Mesodermal cell (in vitro differentiated cells): ENCODE results near the gene FAM229B.
A peak's percentile ranks its signal among the peaks of the same experiment; 100 is the strongest.
"Not testable (repeated sequence)": the region's sequence is repeated elsewhere in the genome, so short reads cannot be mapped to it uniquely, and the experiment has no call there.

Experiments used
- H3K27ac ChIP-seq: 2 replicates; pipeline ENCODE4 v1.7.0; 2013; ENCODE audit warnings: mild to moderate bottlenecking, low read depth, low read length, moderate library complexity; ENCODE audit not compliant: severe bottlenecking
- H3K36me3 ChIP-seq: 2 replicates; pipeline ENCODE4 v1.7.1; 2013; ENCODE audit warnings: mild to moderate bottlenecking, low read length, moderate library complexity; ENCODE audit not compliant: control insufficient read depth, insufficient read depth
- H3K4me1 ChIP-seq: one replicate; pipeline ENCODE4 v1.7.1; 2013; ENCODE audit warnings: mild to moderate bottlenecking, low read length; ENCODE audit not compliant: insufficient read depth, control insufficient read depth, poor library complexity, severe bottlenecking
- H3K4me3 ChIP-seq: 2 replicates; pipeline ENCODE4 v1.7.0; 2013; ENCODE audit warnings: low read length, control low read depth, mild to moderate bottlenecking; ENCODE audit not compliant: insufficient read depth, poor library complexity, severe bottlenecking; ENCODE audit errors: extremely low read depth
- H3K9me3 ChIP-seq: 2 replicates; pipeline ENCODE4 v1.7.1; 2013; ENCODE audit warnings: mild to moderate bottlenecking, low read length, moderate library complexity; ENCODE audit not compliant: control insufficient read depth
- WGBS, 2 experiments: methylation state at CpG; one replicate each; pipeline ENCODE4 v1.1.5; 2013; ENCODE audit warnings: missing lambda C conversion rate in 2 of 2; ENCODE audit not compliant: insufficient coverage in 2 of 2; 5-methylcytosine and 5-hydroxymethylcytosine counted together

FAM229B gene

GRCh38 chr6:112065426-112065986 is 21.9 kb upstream of the FAM229B start:
- WGBS, 2 experiments = 100% methylated on average over 1 of the region's 6 CpGs; no CpG with 5 or more reads in 1 of the 2 experiments
- H3K36me3 ChIP-seq = no peaks in the 10 kb centered on the region
- no peaks in the 10 kb centered on the region for H3K9me3 ChIP-seq
- H3K27ac ChIP-seq = no peak overlapping the region
- no peak overlapping the region for H3K4me3 ChIP-seq
- H3K4me1 ChIP-seq = no peaks in the 10 kb centered on the region

DNA sequence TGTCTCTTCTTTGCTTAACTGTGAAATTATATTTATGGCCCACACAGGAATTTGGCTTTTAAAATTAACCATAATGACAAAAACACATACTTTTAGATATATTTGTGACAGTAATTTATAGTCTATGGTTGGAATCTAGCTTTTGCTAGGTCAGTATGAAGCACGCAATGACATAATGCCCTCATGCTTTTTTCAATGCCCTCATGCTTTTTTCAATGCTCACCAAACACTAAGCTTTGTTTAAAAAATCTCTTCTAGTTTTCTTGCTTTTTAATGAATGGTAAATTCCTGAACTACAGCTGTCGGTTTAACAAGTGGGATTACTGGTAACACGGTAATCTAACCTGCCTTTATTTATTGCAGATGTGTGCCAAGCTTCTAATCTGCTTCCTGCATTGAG is 20.8 kb upstream of the FAM229B start:
- H3K4me3 ChIP-seq = no peak overlapping the region
- H3K9me3 ChIP-seq = no peaks in the 10 kb centered on the region
- WGBS, 2 experiments = 83 to 100% methylated on average over 1 to 2 of the region's 3 CpGs
- H3K27ac ChIP-seq = no peak overlapping the region
- H3K4me1 ChIP-seq = no peaks in the 10 kb centered on the region
- H3K36me3 ChIP-seq = no peaks in the 10 kb centered on the region

DNA sequence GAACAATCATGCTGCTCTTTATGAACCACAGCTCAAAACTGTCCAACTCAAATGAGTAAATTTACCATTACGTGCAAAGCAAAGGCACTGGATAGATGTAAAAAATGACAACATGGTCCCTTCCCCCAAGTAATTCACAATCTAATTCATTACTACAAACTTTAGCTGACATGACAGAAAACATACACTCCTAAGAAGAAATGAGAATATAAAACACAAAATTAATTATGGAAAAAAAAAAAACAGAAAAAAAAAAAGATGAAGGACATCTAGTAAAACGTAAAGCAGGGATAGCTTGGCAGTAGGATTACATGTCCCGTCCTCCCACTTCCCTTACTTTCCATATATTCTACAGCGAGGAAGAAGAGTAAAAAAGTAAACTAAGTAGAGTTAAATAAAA is 5.8 kb upstream of the FAM229B start:
- H3K36me3 ChIP-seq = peaks cover 15% of the 10 kb centered on the region
- no peaks in the 10 kb centered on the region for H3K9me3 ChIP-seq
- no CpG with 5 or more reads among the region's 4 CpGs for WGBS, 2 experiments

GRCh38 chr6:112085286-112086065 is 1.9 kb upstream of the FAM229B start:
- H3K36me3 ChIP-seq = peaks cover 12% of the 10 kb centered on the region
- H3K4me3 ChIP-seq = no peak overlapping the region
- peaks cover 3% of the 10 kb centered on the region for H3K4me1 ChIP-seq
- 93 to 98% methylated on average over 4 to 6 of the region's 8 CpGs for WGBS, 2 experiments
- H3K27ac ChIP-seq = no peak overlapping the region
- H3K9me3 ChIP-seq = no peaks in the 10 kb centered on the region

More for the DNA sequence above, 5.8 kb upstream of the FAM229B start:
- Histone ChIP-seq H3K4me3 (no peak overlapping the region), H3K27ac (no peak overlapping the region), H3K4me1 (peaks cover 3% of the 10 kb centered on the region)

- Histone ChIP-seq H3K27ac (peak overlapping the region; percentile 78), H3K4me1 (peaks cover 3% of the 10 kb centered on the region), H3K4me3 (peak overlapping the region; percentile 81), H3K36me3 (peaks cover 11% of the 10 kb centered on the region), H3K9me3 (no peaks in the 10 kb centered on the region)
- WGBS, 2 experiments = 0% methylated on average over 3 to 6 of the region's 8 CpGs
These were observed 651 bp upstream of the FAM229B start for GRCh38 chr6:112086744-112087135.

DNA sequence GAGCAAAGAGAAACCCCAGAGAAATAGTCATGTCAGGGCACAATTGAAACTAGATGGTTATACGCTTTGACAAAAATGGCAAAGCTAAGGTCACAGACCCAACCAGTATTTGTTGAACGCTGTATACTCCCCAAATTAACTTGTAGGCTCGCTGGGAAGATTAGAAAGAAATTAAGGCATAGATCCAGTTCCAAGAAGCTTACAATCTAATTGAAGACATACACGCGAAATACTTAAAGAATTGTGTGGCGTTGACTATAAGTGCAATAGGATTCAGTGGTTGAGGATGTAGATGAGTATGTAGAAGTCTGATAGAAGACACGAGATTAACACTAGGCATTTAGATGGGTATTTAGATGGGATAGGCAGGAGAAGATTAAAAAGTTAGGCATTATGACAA is 525 bp downstream of the FAM229B start:
- Histone ChIP-seq H3K4me1 (peaks cover 3% of the 10 kb centered on the region), H3K9me3 (no peaks in the 10 kb centered on the region), H3K4me3 (peak overlapping the region; percentile 81), H3K27ac (peak overlapping the region; percentile 72), H3K36me3 (peaks cover 11% of the 10 kb centered on the region)
- 38 to 55% methylated on average over 5 to 6 of the region's 7 CpGs for WGBS, 2 experiments

DNA sequence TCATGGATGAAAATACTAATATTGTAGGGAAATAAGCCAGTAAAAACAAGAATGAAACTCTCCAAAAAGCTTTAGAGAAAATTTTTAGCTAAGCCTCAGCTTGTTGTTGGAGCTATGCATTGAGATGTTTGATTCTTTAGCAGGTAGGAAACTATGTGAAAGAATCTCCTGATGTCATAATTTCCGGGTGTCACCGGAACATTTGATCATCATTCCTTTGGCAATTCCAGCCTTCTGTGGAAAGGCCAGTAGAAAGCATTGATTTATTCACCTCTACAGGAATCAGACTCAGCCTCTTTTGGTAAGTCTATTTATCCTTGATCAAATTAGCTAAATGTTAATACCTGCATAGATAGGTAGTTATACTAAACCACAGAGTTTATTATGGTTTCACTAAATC is 9.5 kb downstream of the FAM229B start:
- Histone ChIP-seq H3K9me3 (no peaks in the 10 kb centered on the region), H3K4me3 (no peak overlapping the region), H3K27ac (no peak overlapping the region), H3K36me3 (no peaks in the 10 kb centered on the region), H3K4me1 (no peaks in the 10 kb centered on the region)
- 92 to 100% methylated on average over 2 of the region's 2 CpGs for WGBS, 2 experiments

DNA sequence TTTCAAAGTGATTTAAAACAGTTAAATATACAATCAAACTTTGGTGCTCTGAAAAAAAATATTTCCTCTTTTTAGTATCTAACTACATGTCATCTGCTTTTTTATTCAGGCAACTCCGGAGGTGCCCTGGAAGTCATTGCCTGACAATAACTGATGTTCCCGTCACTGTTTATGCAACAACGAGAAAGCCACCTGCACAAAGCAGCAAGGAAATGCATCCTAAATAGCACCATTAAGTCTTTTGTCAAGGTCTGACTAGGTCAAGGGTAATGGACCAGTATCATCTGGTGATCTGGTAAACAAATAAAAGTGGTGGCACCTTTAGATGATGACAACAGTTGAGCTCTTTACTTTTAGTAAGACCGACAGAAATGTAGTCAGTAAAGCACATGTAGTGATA is 13.2 kb downstream of the FAM229B start:
- no peaks in the 10 kb centered on the region for H3K36me3 ChIP-seq
- 53 to 69% methylated on average over 2 to 3 of the region's 4 CpGs for whole genome bisulfite sequencing, 2 experiments
- no peak overlapping the region for H3K4me3 ChIP-seq

GRCh38 chr6:112106026-112106425 is 18.6 kb downstream of the FAM229B start:
- not testable (repeated sequence) for H3K36me3 ChIP-seq, H3K27ac ChIP-seq, H3K4me3 ChIP-seq, H3K9me3 ChIP-seq, H3K4me1 ChIP-seq
- WGBS, 2 experiments = no CpG with 5 or more reads among the region's 2 CpGs

More for the DNA sequence above, 13.2 kb downstream of the FAM229B start:
- Histone ChIP-seq H3K27ac (no peak overlapping the region), H3K4me1 (no peaks in the 10 kb centered on the region), H3K9me3 (no peaks in the 10 kb centered on the region)

DNA sequence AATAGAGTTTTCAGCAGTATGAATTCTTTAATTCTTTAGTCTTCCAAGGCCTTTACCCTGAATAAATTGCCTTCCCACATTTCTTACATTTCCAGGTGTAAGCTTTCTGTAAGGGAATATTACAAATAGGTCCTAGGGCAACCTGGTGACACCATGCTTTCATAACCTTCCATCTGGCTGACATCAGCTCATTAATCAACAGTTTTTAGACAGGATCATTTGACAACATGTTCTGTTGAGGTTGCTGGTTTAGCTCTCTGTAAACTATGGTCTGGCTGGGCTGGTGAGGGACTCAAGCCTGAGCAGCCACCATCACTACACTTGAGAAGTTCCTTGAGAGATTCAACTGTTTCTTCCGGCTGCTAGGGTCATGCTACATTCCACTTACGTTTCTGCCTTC is 19.2 kb downstream of the FAM229B start:
- H3K36me3 ChIP-seq = no peaks in the 10 kb centered on the region
- H3K4me1 ChIP-seq = no peaks in the 10 kb centered on the region
- no peaks in the 10 kb centered on the region for H3K9me3 ChIP-seq
- H3K4me3 ChIP-seq = no peak overlapping the region
- H3K27ac ChIP-seq = no peak overlapping the region
- 100% methylated on average over 1 of the region's 2 CpGs; no CpG with 5 or more reads in 1 of the 2 experiments for WGBS, 2 experiments

GRCh38 chr6:112109262-112109661 is 21.9 kb downstream of the FAM229B start:
- peaks cover 5% of the 10 kb centered on the region for H3K4me1 ChIP-seq
- no peaks in the 10 kb centered on the region for H3K9me3 ChIP-seq
- 73 to 82% methylated on average over 8 of the region's 9 CpGs for WGBS, 2 experiments
- H3K27ac ChIP-seq = no peak overlapping the region
- no peak overlapping the region for H3K4me3 ChIP-seq
- H3K36me3 ChIP-seq = no peaks in the 10 kb centered on the region
